ENCODE measurements around the gene SLC38A3. TPM values are rescaled to one million over a fixed set of nuclear protein-coding genes. Genes with fewer than 3 reads are reported as not detected.

Gene SLC38A3
- 3.9 TPM for polyA plus RNA-seq (ENCODE audit: insufficient read length)

DNA sequence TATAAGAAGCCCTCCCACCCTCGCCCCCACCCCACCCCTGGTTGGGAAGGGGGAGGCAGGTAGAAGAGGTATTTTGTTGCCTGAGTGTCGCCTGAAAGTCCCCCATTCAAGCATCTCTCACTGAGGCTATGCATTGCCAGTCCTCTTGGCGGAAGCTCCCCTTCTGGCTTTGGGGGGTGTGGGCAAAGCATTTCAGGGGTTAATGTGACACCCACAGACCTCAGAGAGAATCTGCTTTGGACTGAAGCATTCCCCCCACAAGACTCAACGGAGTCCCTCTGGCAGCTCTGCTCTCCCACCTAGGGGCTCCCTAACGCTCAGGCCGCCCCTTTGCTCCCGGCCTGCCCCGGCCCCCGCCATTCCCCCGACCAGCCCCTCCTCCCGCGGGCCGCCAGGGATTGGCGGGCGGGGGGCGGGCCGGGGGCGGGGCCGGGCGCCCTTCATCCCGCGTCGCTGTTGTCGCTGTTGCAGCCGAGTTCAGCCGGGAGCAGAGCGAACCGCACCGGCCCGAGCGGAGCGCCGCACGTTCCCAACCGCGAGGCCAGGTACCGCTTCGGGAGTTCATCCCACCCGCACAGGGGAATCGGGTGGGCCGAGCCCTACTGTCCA lies at the start of gene SLC38A3:
SLC38A3 (plus strand) TSS at position 468 of the 609 bp plus-strand sequence. CDS start 8,929 bp downstream, outside the sequence.
- DNase-seq (ENCODE audit: low read depth): no peak

GRCh38 chr3:50155491-50155878 lies 49.6 kb upstream of the SLC38A3 start:
- no peak for DNase-seq (ENCODE audit: low read depth)

DNA sequence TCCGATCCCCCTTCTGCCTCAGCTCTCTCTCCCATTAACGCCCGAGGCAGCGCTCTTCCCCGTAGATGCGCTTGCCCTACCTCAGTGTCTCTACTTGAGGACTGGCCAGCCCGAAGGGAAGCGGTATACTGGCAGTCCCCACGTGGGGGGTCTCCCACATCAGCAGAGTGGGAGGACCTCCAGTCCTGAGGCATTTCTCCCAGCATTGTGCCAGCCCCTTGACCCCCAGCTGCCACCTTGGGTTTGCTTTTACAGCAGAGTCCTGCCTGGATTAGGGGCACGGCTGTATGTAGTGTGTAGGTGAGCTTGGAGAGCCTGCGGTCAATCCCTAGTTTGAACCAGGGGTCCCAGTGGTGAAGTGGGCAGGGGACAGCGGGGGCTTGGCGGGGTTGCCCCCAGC lies 49.2 kb upstream of the SLC38A3 start:
- no peak for DNase-seq (ENCODE audit: low read depth)

- no peak for DNase-seq (ENCODE audit: low read depth)
Measured at GRCh38 chr3:50156549-50157493, 48.2 kb upstream of the SLC38A3 start.

GRCh38 chr3:50157827-50158529 lies 47.1 kb upstream of the SLC38A3 start:
- DNase-seq (ENCODE audit: low read depth): no peak

DNA sequence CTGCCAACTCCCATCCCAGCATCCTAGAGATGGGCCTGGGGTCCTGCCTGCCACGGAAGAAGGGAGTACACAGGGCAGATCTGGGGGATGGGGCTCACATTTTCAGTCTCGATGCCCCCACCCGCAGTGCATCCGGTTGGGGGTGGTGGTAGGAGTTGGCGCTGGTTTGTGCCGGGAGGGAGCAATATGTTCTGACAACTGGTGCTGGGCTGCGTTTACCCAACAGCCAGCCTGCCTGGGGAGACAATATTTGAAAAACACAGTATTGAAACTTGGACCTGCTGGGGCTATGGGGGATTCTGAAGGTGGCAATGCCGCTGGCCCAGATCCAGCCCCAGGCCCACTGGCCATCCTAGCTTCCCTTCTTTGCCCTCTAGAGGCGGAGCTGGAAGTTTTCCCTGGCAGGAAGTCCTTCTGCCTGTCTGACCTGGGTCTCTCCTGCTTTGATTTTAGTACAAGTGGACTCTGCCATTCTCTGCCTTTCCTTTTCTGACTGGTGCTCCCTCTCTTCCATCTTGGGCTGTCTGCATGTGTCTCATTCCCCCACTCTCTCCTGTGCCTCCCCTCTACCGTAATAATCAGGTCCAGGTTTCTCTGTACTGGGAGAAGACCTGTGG lies 46.4 kb upstream of the SLC38A3 start:
- DNase-seq (ENCODE audit: low read depth): no peak

GRCh38 chr3:50160561-50160983 lies 44.5 kb upstream of the SLC38A3 start:
- no peak for DNase-seq (ENCODE audit: low read depth)

- no peak for DNase-seq (ENCODE audit: low read depth)
Measured at GRCh38 chr3:50161320-50161719, 43.8 kb upstream of the SLC38A3 start.

DNA sequence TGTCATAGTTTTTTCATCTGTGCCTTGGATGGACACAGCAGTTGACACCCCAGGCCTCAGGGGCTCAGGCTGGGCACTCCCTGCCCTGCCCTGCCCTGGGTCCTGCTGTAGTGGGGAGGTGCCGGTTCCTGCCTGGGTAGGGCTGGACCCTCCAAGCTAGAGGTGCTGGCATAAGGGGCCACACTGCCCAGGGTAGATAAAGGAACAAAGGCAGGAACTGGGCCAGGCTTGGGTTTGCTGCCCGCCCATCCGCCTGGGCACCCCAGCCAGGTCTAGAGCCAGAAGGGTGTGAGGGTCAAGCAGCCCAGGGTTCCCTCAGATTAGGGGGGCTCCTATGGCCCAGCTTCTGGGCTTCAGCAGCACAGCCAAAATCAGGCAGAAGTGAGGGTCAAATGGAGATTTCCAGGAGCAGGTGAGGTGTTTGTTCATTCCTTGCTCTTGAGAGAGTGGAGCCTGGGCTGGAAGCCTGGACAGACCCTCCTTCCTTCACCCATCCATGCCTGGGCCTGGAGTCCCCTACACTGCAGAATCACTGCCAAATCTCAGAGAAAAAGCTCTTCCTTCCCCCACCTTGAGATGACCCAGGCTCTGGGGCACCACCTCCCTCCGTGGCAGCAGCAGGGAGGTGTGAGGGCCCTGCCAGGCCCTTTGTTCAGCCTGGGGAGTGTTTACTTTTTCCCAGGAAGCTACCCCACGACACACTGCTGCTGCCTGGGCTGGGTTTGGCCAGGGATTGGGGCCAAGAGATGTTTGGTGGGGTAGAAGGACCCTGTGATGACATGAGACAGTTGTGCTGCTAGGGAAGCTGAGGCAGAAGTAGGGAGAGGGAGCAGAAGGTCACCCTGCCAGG lies 42.8 kb upstream of the SLC38A3 start:
- DNase-seq (ENCODE audit: low read depth): no peak

- DNase-seq (ENCODE audit: low read depth): no peak
Measured at GRCh38 chr3:50163572-50164455, 41.3 kb upstream of the SLC38A3 start.

DNA sequence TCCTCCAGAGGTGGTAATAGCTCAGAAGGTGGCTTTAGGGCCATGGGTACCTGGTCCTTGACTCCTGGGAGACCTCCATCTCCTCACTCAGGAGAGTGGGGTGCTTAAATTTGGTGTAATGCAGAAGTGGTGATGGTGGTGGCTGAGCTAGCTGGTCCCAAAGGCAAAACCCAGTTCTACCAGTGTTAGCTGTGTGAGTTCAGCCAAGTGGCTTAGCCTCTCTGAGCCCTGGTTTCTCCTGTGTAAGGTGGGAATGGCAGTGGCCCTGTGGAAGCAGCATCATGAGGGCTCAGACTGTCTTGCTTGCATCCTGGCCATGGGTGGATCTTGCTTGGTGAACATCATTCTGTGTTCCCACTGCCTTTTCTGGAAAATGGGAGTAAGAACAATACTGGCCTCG lies 40.6 kb upstream of the SLC38A3 start:
- no peak for DNase-seq (ENCODE audit: low read depth)

DNA sequence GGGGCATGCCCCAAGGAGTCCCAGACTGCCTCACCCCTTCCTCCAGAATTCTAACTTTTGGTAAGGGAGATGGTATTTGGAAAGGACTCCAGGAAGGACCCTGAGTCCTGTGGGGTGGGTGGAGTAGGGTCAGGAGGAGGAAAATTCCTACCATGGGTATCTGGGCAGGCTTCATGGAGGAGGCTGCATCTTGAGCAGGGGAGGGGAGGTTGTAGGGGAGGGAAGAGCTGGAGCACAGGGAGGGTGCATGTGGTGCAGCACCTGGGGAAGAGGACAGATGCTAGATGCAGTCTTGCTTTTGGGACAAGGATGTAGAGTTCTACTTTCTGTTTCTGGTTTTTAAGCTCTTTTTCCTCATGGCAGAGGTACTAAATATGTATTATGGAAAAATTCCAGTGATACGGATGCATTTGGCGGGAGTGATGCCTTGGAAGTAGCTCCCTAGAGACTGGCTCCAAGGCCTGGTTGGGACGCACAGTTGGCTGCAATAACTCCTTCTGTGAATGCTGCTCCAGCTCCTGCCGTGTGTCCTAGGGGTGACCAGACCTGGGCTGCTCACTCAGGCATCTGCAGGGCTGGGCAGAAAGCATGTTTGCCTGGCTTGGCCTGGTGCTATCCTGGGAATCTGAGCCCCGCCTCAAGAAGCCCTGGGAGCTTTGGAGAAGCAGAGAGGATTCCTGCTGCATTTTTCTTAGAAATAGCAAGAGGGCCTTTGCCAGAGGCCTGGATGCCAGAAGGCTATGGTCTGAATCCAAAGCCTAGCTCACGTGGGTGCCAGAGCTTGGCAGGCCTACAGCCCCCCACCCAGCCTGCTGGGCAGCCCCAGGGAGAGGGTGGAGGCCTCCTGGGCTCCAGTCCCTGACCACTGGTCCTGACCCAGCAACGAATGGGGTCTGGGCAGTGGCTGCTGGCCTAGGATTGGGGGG lies 39.8 kb upstream of the SLC38A3 start:
- DNase-seq (ENCODE audit: low read depth): no peak

GRCh38 chr3:50165910-50166538 lies 39.0 kb upstream of the SLC38A3 start:
- DNase-seq (ENCODE audit: low read depth): no peak

- DNase-seq (ENCODE audit: low read depth): no peak
Measured at GRCh38 chr3:50166620-50167019, 38.5 kb upstream of the SLC38A3 start.

- no peak for DNase-seq (ENCODE audit: low read depth)
Measured at GRCh38 chr3:50167069-50167840, 37.8 kb upstream of the SLC38A3 start.

DNA sequence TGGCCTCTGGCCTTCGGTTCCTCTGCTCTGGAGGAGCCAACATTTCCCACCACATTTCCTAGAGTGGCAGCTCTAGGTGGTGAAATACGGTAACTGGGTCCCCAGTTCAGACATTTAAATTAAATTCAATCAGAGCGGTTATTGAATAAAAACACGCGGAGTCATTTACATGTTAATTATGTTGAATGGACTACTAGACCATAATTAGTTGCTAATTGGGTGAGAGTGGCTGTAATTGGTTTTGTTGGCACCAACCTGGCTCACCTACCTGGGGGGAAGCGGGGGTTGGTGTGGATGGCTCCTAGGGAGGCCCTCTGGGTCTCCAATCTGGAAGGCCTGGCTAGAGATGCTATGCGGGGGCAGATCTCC lies 37.2 kb upstream of the SLC38A3 start:
- DNase-seq (ENCODE audit: low read depth): no peak

GRCh38 chr3:50168388-50168787 lies 36.7 kb upstream of the SLC38A3 start:
- DNase-seq (ENCODE audit: low read depth): no peak

DNA sequence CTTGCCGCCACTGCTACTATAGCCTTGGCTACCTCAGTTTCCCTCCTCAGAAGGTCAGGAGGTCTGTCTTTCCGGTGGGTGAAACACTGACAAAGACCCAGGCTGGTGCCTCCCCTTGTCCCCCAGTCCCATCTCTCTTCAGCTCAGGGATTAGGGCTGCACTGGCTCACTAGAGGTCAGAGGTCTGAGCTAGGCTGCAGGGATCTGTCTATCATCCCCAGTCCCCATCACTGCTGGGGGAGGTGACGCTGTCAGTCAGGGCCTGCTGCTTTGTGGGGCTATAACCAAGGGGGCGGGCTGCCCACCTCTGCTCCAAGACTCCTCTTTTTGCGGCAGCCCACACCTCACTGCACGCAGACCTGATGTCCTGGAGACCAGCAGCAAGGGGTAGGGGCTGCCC lies 36.3 kb upstream of the SLC38A3 start:
- DNase-seq (ENCODE audit: low read depth): no peak

Data from forelimb muscle (tissue), 1 donor.